ENCODE results near the gene CFP.

CFP gene

DNA sequence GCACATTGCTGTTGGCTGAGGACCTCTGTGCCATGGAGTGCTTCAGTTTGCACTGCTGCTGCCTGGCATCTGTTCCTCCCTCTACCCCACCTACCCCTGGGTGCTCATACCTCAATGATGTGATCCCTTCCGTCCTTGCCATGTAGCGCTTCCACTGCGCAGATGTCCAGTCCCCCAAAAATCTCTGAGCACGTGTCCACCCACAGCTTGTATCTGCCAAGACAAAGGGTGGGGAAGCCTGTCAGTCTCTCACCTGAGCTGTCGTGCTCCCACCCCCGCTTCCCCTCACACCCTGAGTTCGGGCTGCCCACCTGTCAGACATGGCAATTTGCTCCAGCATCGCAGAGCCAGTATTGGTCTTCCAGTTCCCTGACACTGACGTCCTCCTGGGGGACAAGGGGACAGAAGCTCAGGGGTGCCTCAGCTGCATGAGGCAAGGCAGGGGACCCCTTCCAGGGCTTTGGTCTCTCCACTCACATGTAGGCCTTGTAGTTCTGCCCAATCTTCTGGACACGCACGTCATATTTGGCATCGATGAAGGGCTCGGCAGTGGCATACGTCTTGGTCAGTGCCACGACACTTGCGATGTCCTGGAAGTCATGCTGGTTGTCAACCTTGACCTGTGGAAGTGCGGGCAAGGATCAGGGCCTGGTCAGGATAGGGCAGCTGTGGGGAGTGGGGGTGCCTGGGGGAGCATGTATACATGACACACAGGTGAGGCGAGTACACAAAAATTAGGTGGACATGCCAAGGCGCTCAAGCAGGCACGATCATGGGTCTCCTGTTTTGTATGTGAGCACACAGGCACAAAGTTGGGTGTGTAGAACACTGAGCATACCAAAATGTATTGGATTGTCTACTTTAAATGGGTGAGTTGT lies 53.5 kb downstream of the CFP start:
- DNase-seq (ENCODE audit: low spot score) (no peak), FAIRE-seq (no peak)

- FAIRE-seq = no peak
- DNase-seq (ENCODE audit: low spot score) = no peak
Measured at GRCh38 chrX:47574547-47575301, 55.0 kb downstream of the CFP start.

DNA sequence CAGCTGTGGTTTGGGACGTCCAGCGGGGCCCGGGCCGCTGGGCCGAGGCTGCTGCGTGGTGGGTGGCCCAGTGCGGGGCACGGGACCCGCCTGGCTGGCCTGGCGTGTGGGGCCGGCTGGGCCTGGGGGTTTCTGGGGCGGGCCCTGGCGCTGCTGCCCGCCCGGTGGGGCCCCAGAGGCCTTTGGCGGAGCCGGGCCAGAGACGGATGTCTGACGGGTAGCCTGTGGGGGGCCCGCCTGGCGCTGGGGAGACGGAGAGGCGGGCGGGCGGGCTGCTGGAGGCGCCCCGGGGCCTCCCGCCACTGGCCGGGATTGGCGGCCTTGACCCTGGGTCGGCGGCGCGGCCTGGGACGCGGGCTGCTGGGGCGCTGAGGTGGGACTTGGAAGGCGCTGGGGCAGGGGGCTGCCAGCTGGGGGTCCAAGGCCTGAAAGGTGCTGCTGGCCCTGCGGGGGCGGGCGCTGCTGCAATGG lies 55.6 kb downstream of the CFP start:
- DNase-seq (ENCODE audit: low spot score) (no peak), FAIRE-seq (no peak)

- FAIRE-seq = no peak
Measured at GRCh38 chrX:47573341-47574075, 56.2 kb downstream of the CFP start.

More at GRCh38 chrX:47573341-47574075, 56.2 kb downstream of the CFP start:
- DNase-seq (ENCODE audit: low spot score) = no peak
